Measurements from ENCODE around the gene MSANTD1.

MSANTD1 gene

GRCh38 chr4:3248811-3249661, at the start of gene MSANTD1:
MSANTD1 (plus strand) TSS chr4:3249159; CDS start chr4:3249223, 64 bp downstream.
- no peaks in the 10 kb centered on the region for H3K36me3 ChIP-seq (ENCODE audit: insufficient read depth, low read length)
- no peak within 1 kb of the TSS for H3K9ac ChIP-seq (ENCODE audit: low read depth, low read length)
- no peaks in the 10 kb centered on the region for H3K9me3 ChIP-seq (ENCODE audit: control insufficient read depth, insufficient read depth, low read length)
- no peaks in the 10 kb centered on the region; the same call in 1 of the 2 replicates for H3K4me1 ChIP-seq (ENCODE audit: insufficient read depth, low read length)

- H3K4me1 ChIP-seq (ENCODE audit: insufficient read depth, low read length) = no peaks in the 10 kb centered on the region
- H3K9me3 ChIP-seq (ENCODE audit: control insufficient read depth, insufficient read depth, low read length) = no peaks in the 10 kb centered on the region
- H3K36me3 ChIP-seq (ENCODE audit: insufficient read depth, low read length) = peaks cover 21% of the 10 kb centered on the region
- no peak overlapping the region for H3K9ac ChIP-seq (ENCODE audit: low read depth, low read length)
Observed at GRCh38 chr4:3199653-3200422, 49.1 kb upstream of the MSANTD1 start.

GRCh38 chr4:3200423-3201090, 48.4 kb upstream of the MSANTD1 start:
- no peaks in the 10 kb centered on the region for H3K4me1 ChIP-seq (ENCODE audit: insufficient read depth, low read length)
- peaks cover 21% of the 10 kb centered on the region for H3K36me3 ChIP-seq (ENCODE audit: insufficient read depth, low read length)
- H3K9me3 ChIP-seq (ENCODE audit: control insufficient read depth, insufficient read depth, low read length) = no peaks in the 10 kb centered on the region
- H3K9ac ChIP-seq (ENCODE audit: low read depth, low read length) = no peak overlapping the region

DNA sequence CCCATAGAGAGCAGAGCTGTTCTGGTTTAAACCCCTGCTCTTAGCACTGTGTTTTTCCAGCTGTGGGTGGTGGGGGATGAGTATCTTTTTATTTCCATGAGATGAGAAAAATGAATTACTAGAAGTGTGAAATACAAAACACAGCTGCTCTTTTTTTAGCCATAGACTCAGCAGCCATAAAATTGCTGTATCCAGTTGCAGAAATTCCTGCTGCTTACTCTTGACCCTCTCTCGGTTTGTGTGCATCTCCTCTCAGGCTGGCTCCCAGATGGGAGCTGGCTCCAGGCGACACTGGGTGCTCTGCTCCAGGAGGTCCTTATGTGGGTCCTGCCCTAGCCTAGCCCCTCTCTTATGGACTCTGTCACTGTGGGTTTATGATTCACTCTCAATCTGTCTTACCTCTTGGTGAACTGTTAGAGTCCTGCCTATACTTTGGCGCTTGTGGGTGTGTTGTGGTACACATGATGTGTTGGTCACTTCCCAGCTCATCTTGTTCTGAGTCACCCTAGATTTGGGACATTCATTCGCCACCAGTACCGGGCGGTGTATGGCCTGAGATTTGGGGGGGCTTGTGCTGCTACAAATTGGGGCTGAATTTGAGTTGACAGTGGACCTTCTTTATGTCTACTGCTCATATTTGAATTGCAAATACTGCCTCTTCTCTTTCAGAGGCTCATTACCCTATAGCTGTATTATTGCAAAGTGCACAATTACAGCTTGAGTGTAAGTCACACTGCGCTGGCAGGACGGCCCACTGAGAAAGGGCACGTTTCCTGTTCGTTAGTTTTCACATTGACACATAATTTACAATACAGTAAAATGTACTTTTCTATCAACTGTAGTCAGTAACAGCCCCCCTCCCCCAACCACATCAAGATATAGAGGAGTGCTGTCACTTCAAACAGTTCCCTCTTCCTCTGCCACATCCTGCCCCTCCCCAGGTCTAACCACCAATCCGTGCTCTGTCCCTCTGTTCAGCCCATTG, 46.9 kb upstream of the MSANTD1 start:
- no peaks in the 10 kb centered on the region for H3K4me1 ChIP-seq (ENCODE audit: insufficient read depth, low read length)
- no peaks in the 10 kb centered on the region for H3K9me3 ChIP-seq (ENCODE audit: control insufficient read depth, insufficient read depth, low read length)
- H3K9ac ChIP-seq (ENCODE audit: low read depth, low read length) = no peak overlapping the region
- peaks cover 29% of the 10 kb centered on the region for H3K36me3 ChIP-seq (ENCODE audit: insufficient read depth, low read length)

DNA sequence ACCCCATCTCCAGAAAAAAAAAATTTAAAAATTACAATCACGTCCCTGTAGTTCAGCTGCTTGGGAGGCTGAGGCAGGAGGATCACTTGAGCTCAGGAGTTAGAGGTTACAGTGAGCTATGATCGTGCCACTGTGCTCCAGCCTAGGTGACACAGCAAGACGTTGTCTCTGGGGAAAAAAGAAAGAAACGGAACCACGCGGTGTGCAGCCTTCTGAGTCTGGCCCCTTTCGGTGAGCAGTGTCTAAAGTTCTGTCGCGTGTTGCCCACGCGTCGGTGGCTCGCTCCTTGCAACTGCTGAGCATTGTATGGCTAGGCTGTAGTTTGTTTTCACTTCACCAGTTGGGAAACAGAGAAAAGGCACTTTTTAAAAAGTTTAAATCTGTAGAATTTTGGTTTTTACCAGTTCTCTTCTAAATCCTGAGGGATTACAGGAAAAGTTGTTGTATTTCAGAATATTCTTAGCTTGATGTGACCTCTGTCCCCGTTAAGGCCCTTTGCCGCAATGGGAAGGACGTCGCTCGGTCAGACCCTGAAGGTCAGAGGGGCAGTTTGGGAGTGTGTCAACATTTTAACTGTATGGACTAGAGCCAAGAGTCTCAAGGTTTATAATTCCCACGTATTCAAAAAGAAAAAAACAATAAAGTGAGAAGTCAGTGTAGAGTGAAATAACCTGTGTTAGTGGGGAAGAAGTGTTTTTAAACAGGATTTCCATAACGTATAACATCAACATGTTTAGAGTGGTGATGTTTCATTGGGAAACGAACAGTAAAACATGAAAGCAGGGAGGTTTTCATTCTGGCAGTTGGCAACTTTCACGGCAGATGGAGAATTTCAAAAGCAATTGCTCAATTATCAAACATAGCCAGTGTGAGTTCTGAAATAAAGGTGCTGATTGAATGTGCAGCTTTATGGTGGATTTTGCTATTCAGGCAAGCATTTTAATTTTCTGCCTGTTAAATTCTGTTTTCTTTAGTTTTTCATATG, 45.8 kb upstream of the MSANTD1 start:
- Histone ChIP-seq H3K9ac (ENCODE audit: low read depth, low read length) (no peak overlapping the region), H3K36me3 (ENCODE audit: insufficient read depth, low read length) (peaks cover 34% of the 10 kb centered on the region), H3K9me3 (ENCODE audit: control insufficient read depth, insufficient read depth, low read length) (no peaks in the 10 kb centered on the region), H3K4me1 (ENCODE audit: insufficient read depth, low read length) (no peaks in the 10 kb centered on the region)

- Histone ChIP-seq H3K9ac (ENCODE audit: low read depth, low read length) (no peak overlapping the region), H3K9me3 (ENCODE audit: control insufficient read depth, insufficient read depth, low read length) (no peaks in the 10 kb centered on the region), H3K36me3 (ENCODE audit: insufficient read depth, low read length) (peaks cover 34% of the 10 kb centered on the region), H3K4me1 (ENCODE audit: insufficient read depth, low read length) (no peaks in the 10 kb centered on the region)
Observed at GRCh38 chr4:3203971-3204431, 45.0 kb upstream of the MSANTD1 start.

DNA sequence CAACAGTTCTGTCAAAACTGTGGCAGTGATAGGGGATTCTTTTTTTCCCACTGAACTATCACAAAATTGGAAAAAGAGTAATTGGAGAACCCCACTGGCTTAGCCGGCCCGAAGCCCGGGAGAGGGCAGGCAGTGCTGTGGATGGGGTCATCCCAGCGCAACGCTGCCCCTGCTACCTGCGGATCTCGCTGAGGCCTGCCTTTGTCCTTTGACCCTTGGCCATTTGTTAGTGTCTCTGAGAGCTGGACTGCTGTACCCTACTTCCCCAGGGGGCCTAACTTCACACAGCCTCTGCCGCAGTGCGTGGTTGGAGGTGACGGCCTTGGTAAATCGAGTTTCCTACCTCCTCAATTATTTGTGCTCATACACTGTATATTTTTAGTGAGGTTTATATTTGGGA, 43.0 kb upstream of the MSANTD1 start:
- peaks cover 40% of the 10 kb centered on the region for H3K36me3 ChIP-seq (ENCODE audit: insufficient read depth, low read length)

DNA sequence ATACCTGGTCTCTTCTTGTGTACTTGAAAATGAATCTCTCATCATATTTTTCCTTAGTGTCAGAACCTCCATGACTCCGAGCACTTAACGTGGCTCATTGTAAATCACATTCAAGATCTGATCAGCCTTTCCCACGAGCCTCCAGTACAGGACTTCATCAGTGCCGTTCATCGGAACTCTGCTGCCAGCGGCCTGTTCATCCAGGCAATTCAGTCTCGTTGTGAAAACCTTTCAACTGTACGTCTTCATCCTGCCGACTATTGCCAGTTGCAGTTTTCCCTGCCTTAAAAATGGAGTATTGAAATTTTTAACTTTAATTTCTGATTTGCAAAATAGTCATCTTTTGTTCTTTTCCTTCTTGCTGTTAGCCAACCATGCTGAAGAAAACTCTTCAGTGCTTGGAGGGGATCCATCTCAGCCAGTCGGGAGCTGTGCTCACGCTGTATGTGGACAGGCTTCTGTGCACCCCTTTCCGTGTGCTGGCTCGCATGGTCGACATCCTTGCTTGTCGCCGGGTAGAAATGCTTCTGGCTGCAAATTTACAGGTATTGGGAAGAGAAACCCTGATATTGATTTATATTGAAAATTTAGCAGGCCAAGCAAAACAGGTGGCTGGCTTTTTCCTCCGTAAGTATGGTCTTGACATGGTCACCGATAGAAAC, 42.4 kb upstream of the MSANTD1 start:
- H3K4me1 ChIP-seq (ENCODE audit: insufficient read depth, low read length) = no peaks in the 10 kb centered on the region
- no peak overlapping the region for H3K9ac ChIP-seq (ENCODE audit: low read depth, low read length)
- H3K36me3 ChIP-seq (ENCODE audit: insufficient read depth, low read length) = peaks cover 38% of the 10 kb centered on the region
- H3K9me3 ChIP-seq (ENCODE audit: control insufficient read depth, insufficient read depth, low read length) = no peaks in the 10 kb centered on the region

More for the DNA sequence above, 43.0 kb upstream of the MSANTD1 start:
- Histone ChIP-seq H3K4me1 (ENCODE audit: insufficient read depth, low read length) (no peaks in the 10 kb centered on the region), H3K9me3 (ENCODE audit: control insufficient read depth, insufficient read depth, low read length) (no peaks in the 10 kb centered on the region), H3K9ac (ENCODE audit: low read depth, low read length) (no peak overlapping the region)

DNA sequence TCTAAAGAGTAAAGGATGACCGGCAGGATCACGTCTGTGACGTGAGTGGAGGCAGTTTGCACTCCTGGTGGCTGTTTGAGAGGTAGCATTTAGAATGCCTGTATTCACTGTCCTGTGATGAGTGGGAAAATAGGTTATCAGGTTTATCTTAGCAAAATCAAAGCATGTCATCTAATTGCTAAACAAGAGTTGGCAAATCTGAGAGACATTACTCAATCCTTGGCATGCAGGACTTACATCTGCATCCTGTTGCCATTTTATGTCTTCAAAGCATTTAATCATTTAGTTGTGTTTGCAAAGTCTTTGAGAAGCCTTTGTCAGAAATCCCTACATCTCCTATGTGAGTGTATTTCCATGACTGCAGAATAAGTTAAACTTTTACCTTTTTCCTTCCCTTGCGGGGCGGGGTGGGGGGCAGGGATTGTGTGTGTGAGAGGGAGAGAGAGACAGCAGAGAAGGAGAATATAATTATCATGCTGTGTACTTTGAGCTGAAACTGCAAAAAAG, 41.4 kb upstream of the MSANTD1 start:
- Histone ChIP-seq H3K4me1 (ENCODE audit: insufficient read depth, low read length) (no peaks in the 10 kb centered on the region), H3K9ac (ENCODE audit: low read depth, low read length) (no peak overlapping the region), H3K36me3 (ENCODE audit: insufficient read depth, low read length) (peaks cover 34% of the 10 kb centered on the region), H3K9me3 (ENCODE audit: control insufficient read depth, insufficient read depth, low read length) (no peaks in the 10 kb centered on the region)

DNA sequence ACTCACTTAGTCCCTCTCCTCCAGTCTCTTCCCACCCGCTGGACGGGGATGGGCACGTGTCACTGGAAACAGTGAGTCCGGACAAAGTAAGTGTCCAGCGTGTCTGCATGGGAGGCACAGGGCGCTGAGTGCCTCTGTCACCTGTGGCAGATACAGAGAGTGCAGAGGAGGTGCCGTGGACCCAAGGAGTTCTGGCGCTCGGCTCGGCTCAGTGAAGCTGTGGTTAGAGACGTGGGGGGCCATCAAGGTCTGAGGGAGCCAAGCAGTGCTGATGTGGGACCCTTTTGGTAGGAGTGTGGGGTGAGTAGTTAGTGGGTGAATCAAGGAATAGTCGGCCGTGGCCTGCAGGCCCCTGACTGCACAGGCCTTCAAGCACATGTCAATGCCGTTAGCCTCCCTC, 40.1 kb upstream of the MSANTD1 start:
- H3K9me3 ChIP-seq (ENCODE audit: control insufficient read depth, insufficient read depth, low read length) = no peaks in the 10 kb centered on the region
- no peak overlapping the region for H3K9ac ChIP-seq (ENCODE audit: low read depth, low read length)
- peaks cover 40% of the 10 kb centered on the region for H3K36me3 ChIP-seq (ENCODE audit: insufficient read depth, low read length)
- H3K4me1 ChIP-seq (ENCODE audit: insufficient read depth, low read length) = no peaks in the 10 kb centered on the region

DNA sequence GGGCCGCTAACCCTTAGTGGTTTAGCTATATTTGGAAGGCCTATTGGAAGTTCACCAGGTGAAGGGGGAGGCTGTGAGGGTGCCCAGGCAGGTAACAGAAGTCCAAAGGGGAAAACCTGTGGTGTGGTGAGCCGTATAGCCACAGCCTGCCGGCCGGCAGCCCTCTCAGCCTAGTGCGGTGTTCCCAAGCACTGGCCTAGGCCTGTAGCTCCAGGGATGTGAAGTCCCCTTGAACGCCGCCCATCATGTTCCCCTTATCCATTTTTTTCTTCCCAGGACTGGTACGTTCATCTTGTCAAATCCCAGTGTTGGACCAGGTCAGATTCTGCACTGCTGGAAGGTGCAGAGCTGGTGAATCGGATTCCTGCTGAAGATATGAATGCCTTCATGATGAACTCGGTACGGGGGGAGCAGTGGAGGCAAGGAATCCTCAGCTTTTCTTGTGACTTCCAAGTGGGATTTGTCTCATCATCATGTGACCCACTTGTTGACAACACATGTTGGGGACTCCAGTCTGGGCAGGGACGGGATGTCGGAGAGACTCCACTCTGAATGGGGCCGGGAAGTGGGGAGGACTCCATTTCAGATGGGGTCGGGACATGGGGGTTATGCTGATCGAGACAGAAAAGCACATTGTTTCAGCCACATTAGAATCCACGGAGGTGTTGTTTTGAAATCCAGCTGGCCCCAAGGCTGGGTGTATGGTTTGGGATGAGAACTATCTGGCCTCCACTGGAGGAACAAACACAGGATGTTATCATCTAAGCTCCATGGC, 39.2 kb upstream of the MSANTD1 start:
- Histone ChIP-seq H3K9me3 (ENCODE audit: control insufficient read depth, insufficient read depth, low read length) (no peaks in the 10 kb centered on the region), H3K4me1 (ENCODE audit: insufficient read depth, low read length) (no peaks in the 10 kb centered on the region), H3K36me3 (ENCODE audit: insufficient read depth, low read length) (peaks cover 42% of the 10 kb centered on the region), H3K9ac (ENCODE audit: low read depth, low read length) (no peak overlapping the region)

DNA sequence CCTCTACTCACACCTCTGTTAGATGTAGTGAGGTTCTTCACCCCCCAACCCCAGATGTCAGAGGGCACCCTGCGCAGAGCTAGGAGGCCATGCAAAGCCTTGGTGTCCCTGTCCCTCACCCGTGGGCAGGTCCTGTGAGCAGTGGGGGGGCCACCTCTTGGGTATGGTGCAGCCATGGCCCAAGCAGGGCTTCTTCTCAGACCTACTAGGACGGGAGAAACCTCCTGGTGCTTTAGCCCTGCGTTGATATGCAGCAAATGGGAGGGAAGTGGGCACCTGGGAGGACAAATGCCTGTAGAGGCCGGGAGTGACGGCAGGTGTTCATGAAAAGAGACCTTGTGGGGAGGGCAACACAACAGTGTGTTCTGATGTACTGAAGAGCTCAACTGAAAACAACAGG, 38.5 kb upstream of the MSANTD1 start:
- H3K9ac ChIP-seq (ENCODE audit: low read depth, low read length) = no peak overlapping the region
- H3K36me3 ChIP-seq (ENCODE audit: insufficient read depth, low read length) = peaks cover 44% of the 10 kb centered on the region
- no peaks in the 10 kb centered on the region for H3K4me1 ChIP-seq (ENCODE audit: insufficient read depth, low read length)
- H3K9me3 ChIP-seq (ENCODE audit: control insufficient read depth, insufficient read depth, low read length) = no peaks in the 10 kb centered on the region

Data from ES-I3 (cell line).